NCI-H446 treated with DMSO at 0.1 percent for 48 hours (cell line): ENCODE results near the gene DXO.

Source experiments
- DNase-seq: peaks from one replicate; lab custom pipeline; 2025; lab: John Stamatoyannopoulos, UW

Gene DXO

GRCh38 chr6:31930962-31931361, 41.0 kb downstream of the DXO start:
- no peak for DNase-seq

- no peak for DNase-seq
Measured at GRCh38 chr6:31928672-31928939, 43.3 kb downstream of the DXO start.

GRCh38 chr6:31927863-31928671, 43.9 kb downstream of the DXO start:
- no peak for DNase-seq

GRCh38 chr6:31927242-31927862, 44.6 kb downstream of the DXO start, which contains the start of gene C2:
C2 (plus strand) TSS chr6:31927717; CDS start chr6:31927753, 36 bp downstream.
- no peak for DNase-seq

GRCh38 chr6:31922942-31923341, 49.0 kb downstream of the DXO start:
- DNase-seq, result no peak

GRCh38 chr6:31920811-31921210, 51.1 kb downstream of the DXO start:
- no peak for DNase-seq
